ENCODE data around the gene PRICKLE1.

The PRICKLE1 gene

GRCh38 chr12:42482748-42483520 is 106.6 kb downstream of the PRICKLE1 start:
- peak; percentile 81 for TF ChIP-seq CTCF (IDR thresholded peaks at IDR 0.05; ENCODE audit: low read depth, low read length)
- H3K4me3 ChIP-seq (ENCODE audit: low read depth, low read length) = peak overlapping the region; percentile 84

- TF ChIP-seq CTCF (IDR thresholded peaks at IDR 0.05; ENCODE audit: low read depth, low read length) = no peak
- H3K4me3 ChIP-seq (ENCODE audit: low read depth, low read length) = peak overlapping the region; percentile 84
Measured at GRCh38 chr12:42482041-42482747, 107.4 kb downstream of the PRICKLE1 start.

- peak overlapping the region; percentile 84 for H3K4me3 ChIP-seq (ENCODE audit: low read depth, low read length)
- no peak for TF ChIP-seq CTCF (IDR thresholded peaks at IDR 0.05; ENCODE audit: low read depth, low read length)
Measured at GRCh38 chr12:42481368-42481767, 108.2 kb downstream of the PRICKLE1 start.

GRCh38 chr12:42477941-42478340 is 111.6 kb downstream of the PRICKLE1 start:
- no peak for TF ChIP-seq CTCF (IDR thresholded peaks at IDR 0.05; ENCODE audit: low read depth, low read length)

GRCh38 chr12:42475106-42475505 is 114.4 kb downstream of the PRICKLE1 start:
- no peak for TF ChIP-seq CTCF (IDR thresholded peaks at IDR 0.05; ENCODE audit: low read depth, low read length)
- no peak overlapping the region for H3K4me3 ChIP-seq (ENCODE audit: low read depth, low read length)

More at GRCh38 chr12:42477941-42478340, 111.6 kb downstream of the PRICKLE1 start:
- H3K4me3 ChIP-seq (ENCODE audit: low read depth, low read length) = no peak overlapping the region

GRCh38 chr12:42474391-42474790 is 115.2 kb downstream of the PRICKLE1 start:
- no peak overlapping the region for H3K4me3 ChIP-seq (ENCODE audit: low read depth, low read length)
- TF ChIP-seq CTCF (IDR thresholded peaks at IDR 0.05; ENCODE audit: low read depth, low read length) = no peak

- H3K4me3 ChIP-seq (ENCODE audit: low read depth, low read length) = no peak overlapping the region
- TF ChIP-seq CTCF (IDR thresholded peaks at IDR 0.05; ENCODE audit: low read depth, low read length) = no peak
Measured at GRCh38 chr12:42473561-42473960, 116.0 kb downstream of the PRICKLE1 start.
